ENCODE results near the gene LUZP1. TPM values are rescaled to one million over a fixed set of nuclear protein-coding genes. Genes with fewer than 3 reads are reported as not detected.

Gene LUZP1
- total RNA-seq, 1 experiment from 2014 or later, result 43.4 TPM

- no peak for ATAC-seq
- H3K4me1 Mint-ChIP-seq, result no peaks in the 10 kb centered on the region
- DNase-seq (ENCODE audit: low spot score), result no peak
- H3K4me3 Mint-ChIP-seq, result no peak overlapping the region
- ChIA-PET CTCF (no interaction called here), POLR2A (no interaction called here)
- no peak for TF ChIP-seq ZNF396 (CRISPR knock-in tag; IDR thresholded peaks at IDR 0.05; ENCODE audit: borderline replicate concordance)
- no peak for TF ChIP-seq CTCF (IDR thresholded peaks at IDR 0.05)
- no peak for TF ChIP-seq ESRRA (CRISPR knock-in tag; IDR thresholded peaks at IDR 0.05; ENCODE audit: borderline replicate concordance)
- no peak for TF ChIP-seq ETV6 (CRISPR knock-in tag; IDR thresholded peaks at IDR 0.05)
- no peak for TF ChIP-seq CREB1 (CRISPR knock-in tag; IDR thresholded peaks at IDR 0.05)
- no peak for TF ChIP-seq CDX4 (CRISPR knock-in tag; IDR thresholded peaks at IDR 0.05; ENCODE audit: borderline replicate concordance)
- H3K27me3 Mint-ChIP-seq (ENCODE audit: low read depth), result no peaks in the 10 kb centered on the region
- no peaks in the 10 kb centered on the region for H3K9me3 Mint-ChIP-seq
- H3K27ac Mint-ChIP-seq, result no peak overlapping the region
- H3K36me3 Mint-ChIP-seq, result peaks cover 79% of the 10 kb centered on the region
Measured at GRCh38 chr1:23074012-23074411, 94.6 kb downstream of the LUZP1 start.

GRCh38 chr1:23069675-23070074, 99.0 kb downstream of the LUZP1 start:
- no peak for TF ChIP-seq ZSCAN18 (CRISPR knock-in tag; IDR thresholded peaks at IDR 0.05)
- ATAC-seq, result no peak
- CTCF ChIA-PET, result interaction anchor here (1.0 kb wide), 1 partner anchor 22 kb away, joined by 4 read pairs; no protein-coding TSS in a partner anchor

GRCh38 chr1:23069149-23069548, 99.5 kb downstream of the LUZP1 start:
- Mint-ChIP-seq H3K4me1 (no peaks in the 10 kb centered on the region), H3K27me3 (ENCODE audit: low read depth) (no peaks in the 10 kb centered on the region), H3K36me3 (peaks cover 86% of the 10 kb centered on the region), H3K4me3 (no peak overlapping the region), H3K27ac (no peak overlapping the region), H3K9me3 (no peaks in the 10 kb centered on the region)
- CTCF ChIA-PET, result interaction anchor here (1.0 kb wide), 1 partner anchor 22 kb away, joined by 4 read pairs; no protein-coding TSS in a partner anchor
- DNase-seq (ENCODE audit: low spot score) (no peak), ATAC-seq (no peak)
- POLR2A ChIA-PET, result no interaction called here
- TF ChIP-seq CTCF (IDR thresholded peaks at IDR 0.05) (no peak), TP53 (CRISPR knock-in tag; IDR thresholded peaks at IDR 0.05) (no peak), HMGXB4 (CRISPR knock-in tag; IDR thresholded peaks at IDR 0.05) (no peak), ZNF219 (CRISPR knock-in tag; IDR thresholded peaks at IDR 0.05; ENCODE audit: borderline replicate concordance) (no peak), IRF2 (CRISPR knock-in tag; IDR thresholded peaks at IDR 0.05; ENCODE audit: borderline replicate concordance, low read depth) (no peak), NR2C2 (CRISPR knock-in tag; IDR thresholded peaks at IDR 0.05) (no peak), MYBL2 (CRISPR knock-in tag; IDR thresholded peaks at IDR 0.05) (no peak), GABPB1 (CRISPR knock-in tag; IDR thresholded peaks at IDR 0.05) (no peak)

More at GRCh38 chr1:23069675-23070074, 99.0 kb downstream of the LUZP1 start:
- Mint-ChIP-seq H3K27ac (no peak overlapping the region), H3K27me3 (ENCODE audit: low read depth) (no peaks in the 10 kb centered on the region), H3K4me1 (no peaks in the 10 kb centered on the region), H3K4me3 (no peak overlapping the region), H3K36me3 (peaks cover 87% of the 10 kb centered on the region), H3K9me3 (no peaks in the 10 kb centered on the region)
- no peak for DNase-seq (ENCODE audit: low spot score)
- POLR2A ChIA-PET, result no interaction called here
